IPS-18c (cell line): Measurements from ENCODE around the gene MTHFS.
"Not testable (repeated sequence)": the region's sequence is repeated elsewhere in the genome, so short reads cannot be mapped to it uniquely, and the experiment has no call there.

Source experiments
- H3K4me3 ChIP-seq: 2 replicates; pipeline ENCODE4 v1.7.0; 2013; ENCODE audit warnings: low read depth, mild to moderate bottlenecking, low read length, moderate library complexity; ENCODE audit not compliant: insufficient read depth
- H3K9me3 ChIP-seq: one replicate; pipeline ENCODE4 v1.6.1; 2013; ENCODE audit warnings: mild to moderate bottlenecking, low read length, moderate library complexity; ENCODE audit not compliant: control insufficient read depth, insufficient read depth

The MTHFS gene

GRCh38 chr15:79919749-79920511, 23.1 kb upstream of the MTHFS start:
- Histone ChIP-seq H3K9me3 (peaks cover 10% of the 10 kb centered on the region), H3K4me3 (no peak overlapping the region)

GRCh38 chr15:79919090-79919748, 22.4 kb upstream of the MTHFS start:
- peaks cover 10% of the 10 kb centered on the region for H3K9me3 ChIP-seq
- no peak overlapping the region for H3K4me3 ChIP-seq

DNA sequence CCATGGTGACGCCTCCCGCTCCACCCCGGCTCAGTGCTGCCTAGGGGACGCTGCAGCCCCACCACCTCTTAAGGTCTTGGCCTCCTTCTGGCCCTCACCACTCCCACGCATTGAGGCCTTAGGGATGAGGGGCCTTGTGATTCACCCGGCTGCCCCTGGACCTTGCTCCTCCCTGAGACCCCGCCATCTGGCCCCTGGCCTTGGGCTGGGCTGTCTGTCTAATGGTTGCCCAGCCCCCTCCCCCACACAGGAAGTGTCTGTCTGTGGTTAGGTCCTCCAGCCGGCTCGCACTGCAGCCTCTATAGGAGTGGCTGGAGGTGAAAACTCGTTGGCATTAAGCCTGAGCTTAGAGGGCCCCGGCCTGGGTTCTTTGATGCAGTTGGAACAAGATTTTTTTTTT, 21.5 kb upstream of the MTHFS start:
- Histone ChIP-seq H3K4me3 (no peak overlapping the region), H3K9me3 (peaks cover 10% of the 10 kb centered on the region)

GRCh38 chr15:79916502-79917132, 19.8 kb upstream of the MTHFS start:
- Histone ChIP-seq H3K9me3 (peaks cover 10% of the 10 kb centered on the region), H3K4me3 (no peak overlapping the region)

DNA sequence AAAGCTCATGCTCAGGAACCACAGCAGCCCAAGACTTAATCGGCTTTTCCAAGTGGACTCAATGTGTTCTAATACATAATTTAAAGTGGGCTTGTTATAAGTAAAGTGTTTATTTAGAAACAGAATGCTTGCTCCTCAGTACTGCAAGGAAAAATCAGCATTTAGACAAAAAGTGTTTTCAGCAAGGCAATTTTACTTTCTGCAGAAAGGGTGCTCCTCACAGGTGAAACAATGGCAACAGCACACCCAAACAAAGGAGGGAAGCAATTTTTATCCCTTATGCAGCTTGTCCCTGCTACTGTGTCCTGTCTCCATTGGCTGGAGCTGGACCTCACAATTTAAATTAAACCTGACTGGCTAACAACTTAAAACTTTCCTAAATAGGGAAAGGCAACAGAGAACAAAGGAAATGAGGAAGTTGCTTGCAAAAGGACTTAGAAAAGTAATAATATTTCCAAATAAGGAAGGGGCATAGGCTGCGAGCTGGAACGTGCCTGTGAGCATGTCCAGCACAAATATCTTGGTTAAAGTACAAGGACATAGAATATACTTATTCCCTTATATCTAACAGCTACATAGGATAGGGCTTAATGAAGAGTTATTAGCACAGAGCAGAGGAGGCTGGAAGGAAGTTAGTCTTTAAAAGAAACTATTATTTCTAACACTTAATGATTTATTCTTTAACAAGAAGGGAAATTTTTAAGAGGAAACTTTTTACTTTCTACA, 19.1 kb upstream of the MTHFS start:
- H3K4me3 ChIP-seq = not testable (repeated sequence)
- H3K9me3 ChIP-seq = peaks cover 10% of the 10 kb centered on the region

DNA sequence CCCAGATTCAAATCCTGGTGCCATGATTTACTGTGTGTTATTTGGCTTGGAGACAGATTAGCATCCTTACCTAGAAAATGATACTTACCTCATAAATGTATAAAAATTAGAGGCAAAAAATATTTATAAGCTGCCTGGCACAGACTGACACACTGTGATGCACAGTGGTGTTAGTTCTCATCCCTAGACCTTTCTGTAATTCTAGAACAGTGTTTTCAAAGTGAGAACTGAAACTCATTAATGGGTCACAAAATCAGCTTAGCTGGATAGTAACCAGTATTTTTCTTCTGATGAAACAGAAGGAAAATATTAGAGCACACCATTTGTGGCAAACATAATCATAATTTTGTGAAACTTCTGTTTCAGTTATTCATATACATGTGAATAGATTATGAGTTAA, 17.9 kb upstream of the MTHFS start:
- Histone ChIP-seq H3K9me3 (peaks cover 10% of the 10 kb centered on the region), H3K4me3 (no peak overlapping the region)

- not testable (repeated sequence) for H3K9me3 ChIP-seq
Measured at GRCh38 chr15:79909556-79910335, 12.9 kb upstream of the MTHFS start.

DNA sequence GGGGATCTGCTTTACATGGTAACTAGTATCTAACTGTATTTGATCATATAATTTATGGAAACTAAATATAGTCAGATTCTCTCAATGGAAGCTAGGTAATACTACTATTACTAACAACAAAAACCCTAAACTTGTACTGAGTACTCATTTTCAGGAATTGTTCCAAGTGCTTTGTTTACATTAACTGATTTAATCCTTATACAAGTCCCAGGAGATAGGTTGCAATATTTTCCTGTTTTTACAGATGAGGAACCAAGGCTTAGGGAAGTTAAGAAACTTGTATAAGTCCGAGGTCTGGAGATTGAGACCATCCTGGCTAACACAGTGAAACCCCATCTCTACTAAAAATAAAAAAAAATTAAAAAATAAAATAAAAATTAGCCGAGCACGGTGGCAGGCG, 7.5 kb upstream of the MTHFS start:
- H3K4me3 ChIP-seq = no peak overlapping the region
- peaks cover 2% of the 10 kb centered on the region for H3K9me3 ChIP-seq

More at GRCh38 chr15:79909556-79910335, 12.9 kb upstream of the MTHFS start:
- H3K4me3 ChIP-seq = not testable (repeated sequence)

- Histone ChIP-seq H3K9me3 (peaks cover 2% of the 10 kb centered on the region), H3K4me3 (no peak overlapping the region)
Measured at GRCh38 chr15:79903626-79904025, 6.8 kb upstream of the MTHFS start.

- no peak overlapping the region for H3K4me3 ChIP-seq
- H3K9me3 ChIP-seq = peaks cover 2% of the 10 kb centered on the region
Measured at GRCh38 chr15:79903144-79903543, 6.3 kb upstream of the MTHFS start.

GRCh38 chr15:79901958-79902357, 5.1 kb upstream of the MTHFS start:
- H3K9me3 ChIP-seq = peaks cover 2% of the 10 kb centered on the region
- H3K4me3 ChIP-seq = no peak overlapping the region

DNA sequence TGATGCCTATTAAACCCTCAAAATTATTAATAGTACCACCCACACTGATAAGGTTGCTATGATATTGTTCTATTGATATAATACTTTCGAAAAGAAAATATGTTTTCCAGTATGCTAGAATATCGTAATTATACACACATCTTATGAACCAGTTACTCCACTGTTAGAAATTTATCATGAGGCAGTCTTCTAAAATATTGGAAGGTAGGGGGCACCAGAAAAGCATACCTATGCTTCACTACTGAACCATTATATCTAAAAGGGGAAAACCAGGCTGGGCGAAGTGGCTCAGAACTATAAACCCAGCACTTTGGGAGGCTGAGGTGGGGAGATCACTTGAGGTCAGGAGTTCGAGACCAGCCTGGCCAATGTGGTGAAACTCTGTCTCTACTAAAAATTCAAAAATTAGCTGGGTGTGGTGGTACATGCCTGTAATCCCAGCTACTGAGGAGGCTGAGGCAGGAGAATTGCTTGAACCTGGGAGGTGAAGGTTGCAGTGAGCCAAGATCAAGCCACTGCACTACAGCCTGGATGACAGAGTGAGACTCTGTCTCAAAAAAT, 4.1 kb upstream of the MTHFS start:
- H3K9me3 ChIP-seq, H3K4me3 ChIP-seq: not testable (repeated sequence)

- peaks cover 2% of the 10 kb centered on the region for H3K9me3 ChIP-seq
- H3K4me3 ChIP-seq = no peak overlapping the region
Measured at GRCh38 chr15:79900087-79900486, 3.3 kb upstream of the MTHFS start.

- not testable (repeated sequence) for H3K9me3 ChIP-seq, H3K4me3 ChIP-seq
Measured at GRCh38 chr15:79898786-79899185, 2.0 kb upstream of the MTHFS start.

DNA sequence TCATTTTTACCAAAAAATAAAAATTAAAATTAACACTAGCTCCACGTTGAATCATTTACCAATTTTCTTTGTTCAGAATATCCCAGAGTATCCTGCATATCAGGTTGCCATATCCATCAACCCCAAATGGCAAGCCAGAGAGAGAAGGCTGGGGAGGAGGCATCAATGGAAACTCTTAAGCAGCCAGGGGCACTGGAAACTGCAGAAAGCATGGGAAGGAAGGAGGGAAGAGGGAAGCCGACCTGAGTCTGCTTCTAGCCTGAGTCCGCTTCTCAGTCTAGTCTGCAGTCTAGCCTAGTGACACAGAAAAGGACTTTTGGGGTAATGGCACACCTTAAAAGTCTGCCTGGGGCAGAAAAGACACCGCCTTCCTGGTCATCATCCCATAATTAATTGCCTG, 1.6 kb upstream of the MTHFS start:
- H3K4me3 ChIP-seq = no peak overlapping the region
- peaks cover 2% of the 10 kb centered on the region for H3K9me3 ChIP-seq

- Histone ChIP-seq H3K9me3 (no peaks in the 10 kb centered on the region), H3K4me3 (peak overlapping the region; percentile 99)
Measured at GRCh38 chr15:79897701-79898113, 893 bp upstream of the MTHFS start.

DNA sequence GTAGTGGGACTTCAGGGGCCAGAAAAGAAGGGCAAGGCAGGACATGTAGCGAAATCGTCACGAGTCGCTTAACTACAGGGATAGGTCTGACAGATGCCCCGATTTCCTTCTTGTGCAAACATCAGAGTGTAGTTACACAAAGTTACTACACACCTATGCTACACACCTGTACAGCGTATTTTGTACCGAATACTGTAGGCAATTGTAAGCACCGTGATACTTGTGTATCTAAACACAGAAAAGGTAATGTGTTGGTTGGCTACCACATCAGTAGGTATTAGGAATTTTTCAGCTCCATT, 515 bp upstream of the MTHFS start:
- H3K4me3 ChIP-seq = peak overlapping the region; percentile 99

More for the DNA sequence above, 515 bp upstream of the MTHFS start:
- no peaks in the 10 kb centered on the region for H3K9me3 ChIP-seq
